ENCODE data around the gene DHRS1. TPM values are rescaled to one million over a fixed set of nuclear protein-coding genes. Genes with fewer than 3 reads are reported as not detected.

Gene DHRS1
- total RNA-seq = 27.7 TPM

DNA sequence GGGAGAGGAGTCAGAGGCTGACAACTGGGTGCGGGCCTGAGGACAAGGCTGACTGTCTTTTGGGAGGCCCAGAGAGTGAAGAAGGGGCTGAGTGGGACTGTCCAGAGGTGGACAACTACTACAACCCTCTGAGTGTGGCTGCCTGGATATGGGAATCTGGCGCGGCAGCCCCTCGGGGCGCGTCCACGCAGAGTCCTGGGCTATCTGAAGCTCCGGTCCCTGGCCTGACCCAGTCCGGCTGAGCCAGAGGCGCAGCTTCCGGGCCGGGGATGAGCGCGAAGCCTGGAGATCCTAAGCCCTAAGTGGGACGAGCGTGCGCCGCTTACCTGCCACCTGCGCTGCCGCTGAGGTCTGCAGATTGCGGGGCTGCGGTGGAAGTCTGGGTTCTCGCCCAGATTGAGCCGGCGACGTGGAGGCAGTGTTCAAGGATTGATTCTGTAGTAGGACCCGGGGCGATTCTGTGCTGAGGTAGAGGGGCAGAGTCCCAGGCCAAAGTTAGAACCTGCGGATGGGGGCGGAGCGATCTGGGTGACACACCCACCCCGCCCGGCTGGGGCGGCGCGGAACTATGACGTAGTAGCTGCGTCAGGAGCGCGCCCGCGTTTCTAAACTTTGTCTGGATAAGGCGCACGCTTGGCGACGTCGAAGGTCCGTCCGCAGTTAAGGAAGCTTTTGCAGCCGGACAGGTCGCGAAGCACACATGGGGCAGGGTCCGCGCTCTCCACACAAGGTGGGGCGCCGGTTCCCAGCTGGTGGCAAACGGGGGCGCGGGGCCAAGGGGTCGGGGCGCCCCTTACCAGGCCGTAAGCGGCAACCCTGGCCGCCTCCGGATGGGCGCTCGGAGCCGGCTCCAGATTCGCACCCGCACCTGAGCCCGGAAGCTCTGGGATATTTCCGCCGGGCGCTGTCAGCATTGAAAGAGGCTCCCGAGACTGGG lies at the start of gene DHRS1, which contains the start of gene NOP9:
Gene DHRS1, minus strand, starts transcription at position 526 of the 937 bp plus-strand sequence. CDS start 674 bp downstream, outside the sequence.
Gene NOP9, plus strand, starts transcription at position 596 of the 937 bp plus-strand sequence. Its CDS starts 105 bp downstream, at position 701.
- ATAC-seq (peak; percentile 96), DNase-seq (ENCODE audit: low spot score) (peak; percentile 96)
- intact Hi-C loops (cut with DNase I) = loop anchor here (5.0 kb wide), 1 partner anchor 57 kb away; the partner anchor contains the start of gene TINF2

- DNase-seq (ENCODE audit: low spot score) = no peak
- ATAC-seq = no peak
- intact Hi-C loops (cut with DNase I) = no loop called here
Observed at GRCh38 chr14:24348186-24348585, 48.6 kb upstream of the DHRS1 start.

- DNase-seq (ENCODE audit: low spot score) = no peak
- intact Hi-C loops (cut with DNase I) = no loop called here
- no peak for ATAC-seq
Observed at GRCh38 chr14:24347134-24347533, 47.6 kb upstream of the DHRS1 start.

- DNase-seq (ENCODE audit: low spot score) = no peak
- no peak for ATAC-seq
- intact Hi-C loops (cut with DNase I) = no loop called here
Observed at GRCh38 chr14:24343795-24344660, 44.4 kb upstream of the DHRS1 start.

GRCh38 chr14:24342889-24343288 lies 43.3 kb upstream of the DHRS1 start:
- DNase-seq (ENCODE audit: low spot score) (no peak), ATAC-seq (no peak)
- intact Hi-C loops (cut with DNase I) = no loop called here

DNA sequence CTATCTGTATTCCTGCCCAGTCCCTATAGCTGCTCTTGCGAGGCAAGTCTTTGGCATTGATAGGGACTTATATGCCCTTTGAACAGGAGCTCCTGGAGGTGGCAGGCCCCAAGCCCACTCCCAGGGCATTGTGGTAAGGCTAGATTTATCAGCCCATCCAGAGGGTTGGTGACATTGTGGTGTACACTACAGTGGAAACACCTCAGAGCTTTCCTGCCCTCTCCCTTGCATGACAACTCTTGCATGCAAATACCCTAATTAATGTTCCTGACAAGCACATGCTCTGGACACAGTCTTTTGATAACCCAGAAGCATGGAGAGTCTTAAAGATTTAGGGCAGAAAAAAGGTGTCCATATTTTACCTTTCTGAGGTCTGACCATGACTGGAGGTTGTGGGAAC lies 41.0 kb upstream of the DHRS1 start:
- DNase-seq (ENCODE audit: low spot score) (no peak), ATAC-seq (no peak)
- intact Hi-C loops (cut with DNase I) = no loop called here

DNA sequence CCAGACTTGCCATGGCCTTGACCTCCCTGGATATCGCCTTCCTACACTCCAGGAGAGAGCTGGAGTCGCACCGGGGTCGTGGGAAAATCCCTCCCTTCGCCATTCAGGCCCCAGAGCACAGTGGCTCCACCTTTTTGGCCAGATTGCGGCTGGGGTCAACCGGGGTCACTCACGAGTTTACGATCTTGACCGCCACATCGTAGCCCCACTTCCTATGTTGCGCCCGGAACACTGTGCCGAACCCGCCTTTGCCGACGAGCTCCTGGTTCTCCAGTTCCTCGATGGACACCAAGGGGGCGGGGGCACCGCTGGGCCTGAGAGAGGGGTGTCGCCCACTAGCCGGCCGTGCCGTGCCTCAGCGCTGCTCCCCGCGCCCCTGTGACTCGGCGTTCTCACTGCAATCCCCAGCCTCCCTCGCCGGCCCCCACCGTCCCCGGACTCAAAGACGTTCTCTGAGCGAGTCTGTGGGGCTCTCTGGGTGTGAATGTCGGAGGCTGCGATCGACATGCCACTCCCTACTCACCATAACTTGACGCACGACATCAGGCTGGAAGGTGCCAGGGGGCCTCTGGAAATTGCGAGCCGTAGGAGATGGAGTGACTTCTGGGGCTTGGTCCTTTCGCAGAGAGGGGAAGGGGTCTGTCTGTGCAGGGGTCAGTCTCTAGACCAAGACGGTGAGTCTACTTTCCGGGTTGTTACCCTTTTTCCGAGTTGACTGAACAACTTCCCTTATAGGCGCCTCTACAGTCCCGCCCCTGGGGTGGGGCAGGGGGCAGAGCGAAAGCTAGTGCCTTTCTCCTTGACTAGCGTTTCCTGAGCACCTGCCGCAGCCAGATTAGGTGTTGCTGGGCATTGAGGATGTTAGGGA lies 39.9 kb upstream of the DHRS1 start, which contains the start of gene RIPK3:
Gene RIPK3, minus strand, starts transcription at position 708 of the 868 bp plus-strand sequence. Its CDS starts 165 bp downstream, at position 543.
- ATAC-seq (peak; percentile 46), DNase-seq (ENCODE audit: low spot score) (no peak)
- intact Hi-C loops (cut with DNase I) = no loop called here

GRCh38 chr14:24338843-24339242 lies 39.3 kb upstream of the DHRS1 start:
- intact Hi-C loops (cut with DNase I) = no loop called here
- ATAC-seq (no peak), DNase-seq (ENCODE audit: low spot score) (no peak)

DNA sequence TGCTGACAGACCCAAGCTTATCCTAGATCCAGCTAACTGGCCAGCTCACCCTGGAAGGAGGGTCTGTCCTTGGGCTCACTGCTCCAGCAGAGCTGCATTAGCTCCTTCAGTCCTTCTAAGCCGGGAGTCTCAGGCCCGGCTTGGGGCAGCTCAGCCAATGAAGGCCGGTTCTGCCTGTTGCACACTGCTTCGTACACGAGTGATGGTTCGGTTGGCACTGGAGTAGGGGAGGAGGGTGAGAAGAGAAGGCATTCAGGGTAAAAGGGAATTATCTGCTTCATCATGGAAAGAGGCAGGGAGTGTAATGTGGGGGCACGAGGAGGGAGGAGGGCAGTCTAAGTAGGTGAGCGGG lies 38.2 kb upstream of the DHRS1 start:
- ATAC-seq (no peak), DNase-seq (ENCODE audit: low spot score) (no peak)
- intact Hi-C loops (cut with DNase I) = no loop called here

- DNase-seq (ENCODE audit: low spot score) (no peak), ATAC-seq (no peak)
- intact Hi-C loops (cut with DNase I) = no loop called here
Observed at GRCh38 chr14:24337144-24337823, 37.7 kb upstream of the DHRS1 start.

DNA sequence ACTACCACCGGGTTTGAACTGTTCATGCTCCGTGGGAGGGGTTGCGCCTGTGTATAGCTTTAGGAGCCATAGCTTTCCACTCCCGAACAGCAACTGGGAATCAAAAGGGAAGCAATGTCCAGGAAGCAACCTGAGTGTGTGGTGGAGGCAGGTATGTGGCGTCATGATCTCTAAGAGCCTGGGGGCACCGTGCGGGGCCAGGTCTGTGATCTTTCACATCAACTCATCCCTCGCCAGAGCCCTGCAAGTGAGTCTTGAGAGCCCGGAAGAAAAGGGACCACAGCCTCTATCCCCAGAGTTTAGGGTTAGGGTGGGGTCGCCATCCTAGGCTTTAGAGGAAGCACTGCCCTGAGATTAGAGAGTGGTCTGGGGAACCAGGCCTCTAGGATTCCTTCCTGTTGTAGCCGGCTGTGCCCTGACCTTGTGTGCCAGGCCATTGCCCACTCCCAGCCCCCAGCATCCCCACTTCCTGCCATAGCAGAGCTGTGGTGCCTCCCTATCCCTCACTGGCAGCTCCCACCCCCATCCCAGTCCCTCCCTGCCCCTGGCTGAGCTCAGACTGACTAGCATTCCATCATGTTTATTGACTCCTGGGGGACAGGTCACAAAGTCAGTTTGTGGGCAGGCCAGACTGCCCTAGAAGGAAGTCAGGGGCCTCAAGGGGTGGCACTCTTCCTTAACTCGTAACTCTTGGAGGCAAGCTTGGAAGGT lies 36.0 kb upstream of the DHRS1 start:
- ATAC-seq (no peak), DNase-seq (ENCODE audit: low spot score) (no peak)

DNA sequence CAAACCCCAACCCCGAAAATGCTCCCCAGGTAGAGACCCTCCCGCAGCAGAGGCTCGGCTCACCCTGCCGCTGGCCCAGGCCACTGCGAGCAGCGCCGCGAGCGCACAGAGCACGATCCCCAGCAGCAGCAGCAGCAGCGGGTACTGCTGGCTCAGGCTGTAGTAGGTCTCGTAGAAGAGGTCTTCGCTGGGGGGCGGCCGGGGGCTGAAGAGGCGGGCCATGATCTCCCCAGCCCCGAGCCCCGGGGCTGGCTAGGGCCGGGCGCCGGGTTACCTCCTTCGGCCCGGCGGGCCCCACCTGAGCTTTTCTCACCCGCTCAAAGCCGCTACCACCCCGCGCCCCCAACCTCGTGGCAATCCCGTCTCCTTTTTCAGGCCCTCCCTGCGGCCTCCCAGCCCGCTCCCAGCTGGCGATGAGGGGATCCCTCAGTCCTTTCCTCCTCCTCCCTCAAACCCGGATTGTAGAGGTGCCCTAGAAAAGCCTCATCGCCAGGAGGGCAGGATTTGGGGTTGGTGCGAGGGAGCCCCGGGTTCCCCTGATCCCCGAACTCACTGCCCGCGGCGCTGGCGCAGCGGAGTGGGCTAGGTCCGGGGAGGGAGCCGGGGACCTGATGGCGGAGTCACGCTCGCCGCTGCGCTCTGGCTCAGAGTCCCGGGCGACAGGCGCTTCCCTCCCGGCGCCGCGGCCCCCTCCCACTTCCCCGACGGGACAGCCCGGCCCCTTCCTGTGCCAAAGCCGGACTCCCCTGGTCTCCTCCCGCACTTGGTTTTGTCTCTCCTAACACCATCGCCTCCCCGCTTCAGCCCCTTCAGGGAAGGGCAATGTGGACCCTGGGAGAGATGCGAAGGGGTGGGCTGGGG lies 35.1 kb upstream of the DHRS1 start, which contains the start of gene ADCY4:
Gene ADCY4, minus strand, starts transcription at position 641 of the 861 bp plus-strand sequence. Its CDS starts 419 bp downstream, at position 222.
- DNase-seq (ENCODE audit: low spot score) = no peak
- no peak for ATAC-seq
- intact Hi-C loops (cut with DNase I) = loop anchor here (5.0 kb wide), 1 partner anchor 98 kb away; no protein-coding TSS in a partner anchor

More for the DNA sequence above, 36.0 kb upstream of the DHRS1 start:
- intact Hi-C loops (cut with DNase I) = no loop called here

DNA sequence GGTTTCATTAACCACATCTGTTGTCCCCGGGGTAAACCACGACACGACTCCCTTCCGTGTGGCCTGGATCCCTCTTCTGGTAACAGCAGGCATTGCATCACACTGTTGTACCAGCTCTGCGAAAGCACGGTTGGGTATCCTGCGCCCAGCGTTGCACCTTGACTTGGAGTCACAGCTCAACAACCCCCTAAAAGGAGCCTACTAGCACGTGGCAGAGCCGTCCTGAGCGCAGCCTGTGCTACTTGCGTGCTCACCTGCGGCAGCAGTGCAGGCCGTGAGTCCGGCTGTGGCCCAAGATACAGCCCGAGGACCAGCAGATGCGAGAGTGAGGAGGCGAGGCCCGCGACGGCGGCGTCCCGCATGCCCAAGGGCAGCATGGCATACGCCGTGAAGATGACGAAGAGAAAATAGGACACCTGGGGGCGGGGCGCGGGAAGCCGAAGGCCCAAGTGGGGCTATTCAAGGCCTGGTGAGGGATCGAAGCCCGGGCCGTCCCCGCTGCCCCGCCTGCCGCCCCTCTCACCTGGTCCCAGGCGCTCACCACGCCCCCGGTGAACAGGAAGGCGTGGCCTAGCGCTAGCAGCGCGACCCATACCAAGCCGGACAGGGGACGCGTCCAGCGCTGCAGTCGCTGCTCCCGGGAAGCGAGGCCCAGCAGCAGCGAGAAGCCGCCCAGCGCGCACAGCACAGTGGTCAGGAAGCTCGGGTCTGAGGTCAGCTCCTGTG lies 32.9 kb upstream of the DHRS1 start:
- DNase-seq (ENCODE audit: low spot score) (peak; percentile 85), ATAC-seq (peak; percentile 76)
- intact Hi-C loops (cut with DNase I) = loop anchor here (5.0 kb wide), 1 partner anchor 100 kb away; no protein-coding TSS in a partner anchor

DNA sequence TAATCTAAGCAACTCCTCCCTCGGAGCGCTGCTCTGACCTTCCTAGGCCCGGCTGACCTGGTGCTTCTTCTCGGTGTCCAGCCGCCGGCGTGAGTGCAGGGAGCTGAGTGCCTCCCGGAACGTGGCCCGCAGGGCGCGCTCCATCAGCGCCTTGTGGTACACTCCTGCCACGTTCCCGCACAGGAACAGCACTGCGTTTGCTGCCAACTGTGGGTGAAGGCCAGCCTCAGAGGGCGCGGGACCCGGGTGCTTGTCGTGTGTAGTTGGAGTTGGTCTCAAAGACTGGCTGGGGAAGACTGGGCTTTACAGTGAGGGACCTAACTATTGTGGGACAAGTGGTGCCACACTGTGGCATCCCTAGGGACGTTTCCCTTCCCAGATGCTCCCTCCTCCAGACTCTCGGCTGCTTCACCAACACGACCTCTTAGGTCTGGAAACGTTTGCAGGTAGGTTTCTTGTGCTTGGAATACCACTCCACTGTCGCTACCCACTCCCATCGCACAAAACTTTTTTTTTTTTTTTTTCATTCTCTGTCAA lies 32.2 kb upstream of the DHRS1 start:
- intact Hi-C loops (cut with DNase I) = loop anchor here (5.0 kb wide), 1 partner anchor 101 kb away; no protein-coding TSS in a partner anchor
- DNase-seq (ENCODE audit: low spot score) (no peak), ATAC-seq (peak; percentile 1)

GRCh38 chr14:24330973-24331674 lies 31.5 kb upstream of the DHRS1 start:
- DNase-seq (ENCODE audit: low spot score) (no peak), ATAC-seq (no peak)
- intact Hi-C loops (cut with DNase I) = loop anchor here (5.0 kb wide), 1 partner anchor 101 kb away; no protein-coding TSS in a partner anchor
